GM19043 (cell line): ENCODE data around the gene ROR1.

ENCODE experiments used
- ATAC-seq: cut with Tn5 transposase; IDR thresholded peaks from one replicate; pipeline ENCODE4 v1.9.1; 2021; ENCODE audit warnings: low read depth; ENCODE audit not compliant: unreplicated experiment

Gene ROR1

DNA sequence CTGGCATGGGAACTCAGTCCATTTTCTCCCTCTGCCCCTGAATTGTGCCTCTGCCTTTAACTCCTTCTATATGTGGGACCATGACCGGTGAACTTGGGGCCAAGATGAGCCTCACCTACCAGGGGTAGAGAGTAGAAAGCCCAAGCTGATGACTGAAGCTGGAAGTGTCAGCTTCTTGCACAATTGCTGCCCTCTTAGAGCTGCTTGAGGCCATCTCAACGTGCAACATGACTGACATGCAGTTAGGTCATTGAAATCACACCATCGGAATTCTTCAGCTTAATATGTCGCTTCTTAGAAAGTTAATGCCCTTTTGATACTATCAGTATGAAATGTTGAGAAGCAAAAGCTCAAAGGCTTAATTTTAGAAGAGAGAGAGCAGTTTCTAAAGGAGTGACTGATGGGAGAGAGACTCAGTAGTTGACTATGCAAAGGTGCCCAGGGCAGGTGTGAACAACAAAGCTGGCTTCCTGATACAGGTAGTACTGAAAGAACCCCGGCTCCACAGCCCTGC lies 340.3 kb downstream of the ROR1 start:
- no peak for ATAC-seq

GRCh38 chr1:64116537-64116936 lies 342.7 kb downstream of the ROR1 start:
- no peak for ATAC-seq

DNA sequence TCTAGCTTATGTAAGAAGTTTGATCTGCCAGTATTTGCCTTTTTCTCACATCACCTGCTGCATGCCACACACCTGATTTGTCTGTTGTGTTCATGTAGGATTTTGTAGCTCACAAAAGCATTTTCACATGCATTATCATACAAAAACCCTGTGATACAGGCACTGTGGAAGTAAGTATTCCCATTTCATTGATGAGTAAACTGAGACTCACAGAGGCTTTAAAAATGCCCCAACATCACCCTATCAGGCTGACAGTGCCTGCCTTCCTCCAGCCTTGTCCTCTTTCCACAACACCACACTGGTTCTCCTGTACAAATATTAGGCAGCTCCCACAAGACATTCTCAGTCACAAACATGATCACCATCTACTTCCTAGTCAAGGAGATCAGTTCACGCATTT lies 343.7 kb downstream of the ROR1 start:
- no peak for ATAC-seq

GRCh38 chr1:64121766-64122385 lies 348.1 kb downstream of the ROR1 start:
- ATAC-seq = no peak

DNA sequence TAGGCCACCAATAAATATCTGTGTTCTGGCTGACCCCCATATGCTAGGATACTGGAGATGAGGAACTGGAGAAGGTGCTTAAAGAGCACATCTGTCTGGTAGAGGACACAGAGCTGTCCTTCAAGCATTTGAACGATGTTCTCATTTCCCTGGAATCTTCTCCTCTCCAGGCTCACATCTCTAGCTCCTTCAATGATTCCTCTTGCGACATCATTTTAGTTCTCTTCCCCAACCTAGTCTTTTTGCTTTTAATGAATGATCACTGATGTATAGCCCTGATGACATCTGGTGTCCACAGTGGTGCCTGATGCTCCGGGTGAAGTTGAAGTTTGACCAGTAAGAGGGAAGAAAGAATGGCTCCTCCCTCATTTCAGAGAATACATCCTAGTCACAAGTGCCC lies 348.8 kb downstream of the ROR1 start:
- ATAC-seq = no peak

DNA sequence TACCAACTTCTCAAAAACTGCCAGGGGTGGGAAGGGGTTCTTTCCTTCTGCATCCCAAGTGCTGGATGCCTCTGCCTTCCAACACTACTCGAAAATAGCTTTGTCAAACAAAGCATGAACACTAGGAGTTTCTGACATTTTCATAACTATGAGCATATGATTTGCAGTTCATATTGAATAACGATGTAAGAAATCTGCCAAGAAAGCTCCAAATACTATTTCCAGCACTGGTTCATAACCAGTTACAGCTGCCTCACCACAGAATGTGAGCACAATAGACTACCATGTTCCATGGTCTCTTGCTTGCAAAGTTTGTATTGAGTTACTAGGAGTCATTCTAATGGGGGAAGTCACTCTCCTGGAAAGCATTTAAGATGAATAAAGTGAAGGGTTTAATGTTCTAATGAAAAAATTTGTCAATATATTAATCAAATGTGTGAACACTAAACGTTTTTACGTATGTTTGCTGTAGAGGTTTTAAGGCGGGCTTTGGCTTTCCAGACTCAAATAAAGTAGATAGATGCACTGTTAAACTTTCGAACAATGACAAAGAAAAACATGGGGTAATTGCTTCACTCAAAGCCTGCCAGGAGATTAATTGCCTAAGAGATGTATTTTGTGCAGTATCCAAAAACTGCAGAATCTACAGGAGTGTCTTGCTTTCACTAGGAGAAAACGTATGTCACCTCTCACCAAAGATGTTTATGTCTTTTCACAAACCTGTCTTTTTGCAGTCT lies 351.1 kb downstream of the ROR1 start:
- no peak for ATAC-seq

- ATAC-seq = no peak
Observed at GRCh38 chr1:64126581-64126980, 352.8 kb downstream of the ROR1 start.

DNA sequence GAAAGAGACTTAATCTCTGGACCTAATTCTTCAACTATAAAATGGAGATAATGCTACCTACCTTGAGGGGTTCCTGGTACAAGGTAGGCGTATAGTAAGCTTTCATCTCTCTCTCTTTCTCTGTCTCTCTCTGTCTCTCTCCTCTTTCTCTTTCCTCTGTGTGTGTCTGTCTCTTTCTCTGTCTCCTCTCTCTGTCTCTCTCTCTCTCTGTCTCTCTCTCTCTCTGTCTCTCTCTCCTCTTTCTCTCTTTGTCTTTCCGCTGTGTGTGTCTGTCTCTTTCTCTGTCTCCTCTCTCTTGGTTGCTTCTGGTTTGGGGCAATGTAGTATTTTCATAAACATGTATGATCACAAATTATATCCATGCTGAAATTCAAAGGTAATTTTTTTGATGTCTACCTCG lies 353.5 kb downstream of the ROR1 start:
- ATAC-seq = no peak

GRCh38 chr1:64129701-64130100 lies 355.9 kb downstream of the ROR1 start:
- ATAC-seq = no peak

GRCh38 chr1:64131155-64131554 lies 357.3 kb downstream of the ROR1 start:
- ATAC-seq = no peak

- no peak for ATAC-seq
Observed at GRCh38 chr1:64133036-64133435, 359.2 kb downstream of the ROR1 start.

GRCh38 chr1:64135462-64136223 lies 361.8 kb downstream of the ROR1 start:
- no peak for ATAC-seq

DNA sequence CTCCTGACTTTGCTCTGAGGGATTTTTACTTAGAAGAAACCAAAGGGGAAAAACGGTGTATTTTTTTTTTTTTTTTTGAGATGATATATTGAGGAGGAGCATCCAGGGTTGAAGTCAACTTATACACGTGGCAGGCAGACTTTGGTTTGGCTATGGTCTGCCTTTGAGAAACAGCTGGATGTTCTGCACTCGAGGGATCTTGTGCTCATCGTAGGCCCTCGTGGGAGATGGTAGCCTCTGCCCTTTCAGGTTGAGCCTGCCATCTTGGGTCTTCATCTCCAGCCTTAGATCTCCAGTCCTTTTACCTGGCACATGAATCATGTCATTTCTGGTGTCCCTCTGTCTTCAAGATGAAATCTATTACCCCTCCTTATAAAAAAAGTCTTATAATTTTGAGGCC lies 362.5 kb downstream of the ROR1 start:
- no peak for ATAC-seq

GRCh38 chr1:64136752-64137411 lies 363.1 kb downstream of the ROR1 start:
- no peak for ATAC-seq

GRCh38 chr1:64137412-64137803 lies 363.6 kb downstream of the ROR1 start:
- no peak for ATAC-seq

DNA sequence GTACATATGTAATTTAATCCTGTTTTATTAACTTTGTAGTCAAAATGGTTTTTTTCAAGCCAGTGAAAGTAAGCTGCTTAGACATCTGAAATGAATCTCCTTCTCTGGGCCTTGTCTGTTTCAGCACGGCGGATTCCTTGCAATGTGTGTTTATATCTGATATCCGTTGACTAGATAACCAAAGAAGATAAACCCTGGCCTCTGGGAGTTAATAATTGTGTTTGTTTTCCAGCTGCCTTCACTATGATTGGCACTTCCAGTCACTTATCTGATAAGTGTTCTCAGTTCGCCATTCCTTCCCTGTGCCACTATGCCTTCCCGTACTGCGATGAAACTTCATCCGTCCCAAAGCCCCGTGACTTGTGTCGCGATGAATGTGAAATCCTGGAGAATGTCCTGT lies 366.1 kb downstream of the ROR1 start:
- no peak for ATAC-seq

- ATAC-seq = no peak
Observed at GRCh38 chr1:64140596-64140995, 366.8 kb downstream of the ROR1 start.

GRCh38 chr1:64147045-64147724 lies 373.4 kb downstream of the ROR1 start:
- no peak for ATAC-seq

GRCh38 chr1:64147759-64148158 lies 373.9 kb downstream of the ROR1 start:
- ATAC-seq = no peak

DNA sequence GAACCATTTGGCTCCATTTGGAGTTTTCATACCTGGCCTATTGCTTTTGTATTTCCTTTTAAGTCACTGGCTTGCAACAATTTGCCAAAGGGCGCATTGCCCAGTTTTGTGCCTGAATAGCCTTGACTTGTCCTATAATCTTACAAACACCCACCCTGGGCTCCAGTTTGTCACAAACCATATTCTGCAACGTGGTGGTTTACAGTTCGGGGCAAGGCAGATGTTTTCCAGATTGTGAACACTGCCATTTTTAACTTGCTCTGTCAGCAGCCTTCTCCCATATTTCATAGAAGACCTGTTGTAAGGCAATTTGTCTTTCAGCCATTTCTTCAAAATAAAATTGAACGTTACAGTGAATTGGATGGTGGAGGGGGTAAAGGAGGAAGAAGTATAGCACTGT lies 376.4 kb downstream of the ROR1 start:
- ATAC-seq = no peak
